ENCODE data around the gene PTAFR.

Gene PTAFR

DNA sequence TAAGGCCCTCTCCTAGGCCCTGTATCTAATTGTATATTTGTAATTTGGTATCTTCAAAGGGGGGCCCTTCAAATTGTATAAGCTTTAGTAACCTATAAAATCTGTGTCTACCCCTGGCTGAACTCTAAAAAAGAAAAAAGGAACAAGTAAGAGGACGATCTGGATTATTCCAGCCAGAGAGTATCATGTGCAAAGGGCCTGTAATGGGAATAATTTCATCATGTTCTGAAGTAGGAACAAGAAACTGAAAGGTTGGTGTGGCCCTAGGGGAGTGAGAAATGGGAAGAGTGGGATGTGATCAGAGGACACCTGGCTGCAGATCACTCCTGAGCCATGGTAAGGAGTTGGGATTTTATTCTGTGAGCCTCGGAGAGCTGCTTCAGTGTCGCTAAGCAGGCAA, 14.7 kb downstream of the PTAFR start:
- H4K20me1 ChIP-seq, result no peaks in the 10 kb centered on the region
- no peak overlapping the region for H3K4me3 ChIP-seq
- TF ChIP-seq Cebpa-rat (IDR thresholded peaks at IDR 0.05), result no peak
- H3K36me3 ChIP-seq, result no peaks in the 10 kb centered on the region
- 0 out of 2 replicates have a peak, but pooled peaks cover 7% of the 10 kb centered on the region for H3K9me3 ChIP-seq
- H3K9ac ChIP-seq, result no peak overlapping the region
- no peaks in the 10 kb centered on the region for H3K27me3 ChIP-seq
- H3K4me2 ChIP-seq, result no peak overlapping the region
- no peaks in the 10 kb centered on the region for H3K4me1 ChIP-seq
- H3K27ac ChIP-seq, result no peak overlapping the region

DNA sequence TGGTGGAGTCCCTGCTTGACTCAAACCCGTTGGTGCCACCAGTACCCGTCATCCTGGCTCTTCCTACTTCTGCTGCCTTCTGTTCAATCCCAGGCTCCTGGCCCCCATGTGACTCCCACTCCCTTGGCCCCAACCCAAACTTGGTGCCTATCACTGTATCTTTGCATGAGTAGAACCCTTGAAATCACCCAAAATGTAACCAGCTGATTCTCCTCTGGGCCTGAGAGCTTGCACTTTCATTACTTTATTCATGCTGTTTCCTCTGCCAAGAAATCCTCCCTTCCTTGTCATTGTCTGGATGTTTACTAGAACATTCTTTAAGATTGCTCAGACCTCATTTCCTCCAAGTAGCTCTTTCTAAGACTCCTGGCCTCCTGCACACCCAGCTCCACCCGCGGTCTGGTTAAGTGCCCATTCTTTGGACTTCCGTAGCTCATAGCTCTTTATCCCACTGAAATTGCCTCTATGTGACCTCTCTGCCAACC, 15.7 kb downstream of the PTAFR start:
- Histone ChIP-seq H4K20me1 (no peaks in the 10 kb centered on the region), H3K9ac (no peak overlapping the region), H3K27ac (no peak overlapping the region), H3K27me3 (no peaks in the 10 kb centered on the region), H3K4me3 (no peak overlapping the region), H3K4me2 (no peak overlapping the region), H3K9me3 (0 out of 2 replicates have a peak, but pooled peaks cover 2% of the 10 kb centered on the region), H3K4me1 (no peaks in the 10 kb centered on the region), H3K36me3 (no peaks in the 10 kb centered on the region)
- TF ChIP-seq Cebpa-rat (IDR thresholded peaks at IDR 0.05), result no peak

DNA sequence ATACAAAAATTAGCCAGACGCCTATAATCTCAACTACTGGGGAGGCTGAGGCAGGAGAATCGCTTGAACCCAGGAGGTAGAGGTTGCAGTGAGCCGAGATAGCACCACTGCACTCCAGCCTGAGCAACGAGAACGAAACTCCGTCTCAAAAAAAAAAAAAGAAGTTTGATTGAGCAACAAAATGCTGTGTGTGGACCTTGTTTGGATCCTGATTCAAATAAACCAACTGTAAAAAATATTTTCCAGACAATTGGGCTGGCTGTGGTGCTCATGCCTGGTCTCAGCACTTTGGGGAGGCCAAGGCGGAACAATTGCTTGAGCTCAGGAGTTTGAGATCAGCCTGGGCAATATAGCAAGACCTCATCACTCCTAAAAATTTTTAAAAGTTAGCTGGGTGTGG, 16.8 kb downstream of the PTAFR start:
- H3K27ac ChIP-seq, result no peak overlapping the region
- H3K27me3 ChIP-seq, result no peaks in the 10 kb centered on the region
- no peaks in the 10 kb centered on the region for H4K20me1 ChIP-seq
- no peak overlapping the region for H3K4me3 ChIP-seq
- TF ChIP-seq Cebpa-rat (IDR thresholded peaks at IDR 0.05), result no peak
- H3K9me3 ChIP-seq, result no peaks in the 10 kb centered on the region
- H3K4me1 ChIP-seq, result no peaks in the 10 kb centered on the region
- no peak overlapping the region for H3K9ac ChIP-seq
- H3K4me2 ChIP-seq, result no peak overlapping the region
- no peaks in the 10 kb centered on the region for H3K36me3 ChIP-seq

DNA sequence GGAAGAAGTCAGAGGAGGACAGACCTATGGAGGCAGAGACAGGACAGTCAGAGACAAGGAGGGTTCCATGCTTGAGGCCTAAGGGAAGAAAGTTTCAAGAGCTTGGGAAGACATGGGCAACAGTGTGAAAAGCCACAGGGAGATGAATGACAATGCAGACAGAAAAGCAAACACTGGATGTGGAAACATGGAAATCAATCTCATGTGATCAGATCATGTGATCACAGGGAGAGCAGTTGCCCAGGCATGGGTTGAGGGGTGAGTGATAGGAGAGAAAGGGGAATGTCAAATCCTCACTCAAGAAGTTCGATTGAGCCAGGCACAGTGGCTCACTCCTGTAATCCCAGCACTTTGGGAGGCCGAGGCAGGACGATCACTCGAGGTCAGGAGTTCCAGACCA, 17.2 kb downstream of the PTAFR start:
- no peak overlapping the region for H3K27ac ChIP-seq
- no peaks in the 10 kb centered on the region for H3K9me3 ChIP-seq
- no peak overlapping the region for H3K4me3 ChIP-seq
- no peak for TF ChIP-seq Cebpa-rat (IDR thresholded peaks at IDR 0.05)
- no peaks in the 10 kb centered on the region for H3K27me3 ChIP-seq
- H3K4me2 ChIP-seq, result no peak overlapping the region
- no peaks in the 10 kb centered on the region for H3K4me1 ChIP-seq
- no peak overlapping the region for H3K9ac ChIP-seq
- no peaks in the 10 kb centered on the region for H4K20me1 ChIP-seq
- H3K36me3 ChIP-seq, result no peaks in the 10 kb centered on the region

GRCh38 chr1:28157894-28158293, 18.6 kb downstream of the PTAFR start:
- Histone ChIP-seq H3K4me2 (no peak overlapping the region), H3K36me3 (no peaks in the 10 kb centered on the region), H3K9ac (no peak overlapping the region), H4K20me1 (no peaks in the 10 kb centered on the region), H3K27me3 (no peaks in the 10 kb centered on the region), H3K4me1 (no peaks in the 10 kb centered on the region), H3K27ac (no peak overlapping the region), H3K4me3 (no peak overlapping the region), H3K9me3 (no peaks in the 10 kb centered on the region)
- no peak for TF ChIP-seq Cebpa-rat (IDR thresholded peaks at IDR 0.05)

DNA sequence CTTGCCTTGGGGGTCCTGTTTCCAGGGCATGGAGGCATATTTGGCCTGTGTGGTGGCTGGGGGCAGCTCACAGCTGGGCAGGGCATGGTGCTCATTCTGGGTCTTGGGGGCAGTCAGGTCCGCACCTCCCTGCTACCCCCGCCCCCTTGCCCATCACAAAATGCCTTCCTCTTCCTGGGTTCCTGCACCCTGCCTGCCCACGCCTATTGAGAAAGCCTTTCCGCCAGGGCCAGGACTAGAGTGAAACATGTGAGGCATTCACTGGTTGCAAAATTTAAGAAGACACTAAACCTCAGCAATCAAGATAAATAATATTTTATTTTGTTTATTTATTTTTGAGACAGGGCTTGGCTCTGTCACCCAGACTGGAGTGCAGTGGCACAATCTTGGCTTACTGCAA, 19.7 kb downstream of the PTAFR start:
- Histone ChIP-seq H4K20me1 (no peaks in the 10 kb centered on the region), H3K36me3 (no peaks in the 10 kb centered on the region), H3K9ac (no peak overlapping the region)

GRCh38 chr1:28155628-28156027, 20.9 kb downstream of the PTAFR start:
- H3K4me2 ChIP-seq, result no peak overlapping the region
- peaks cover under 1% of the 10 kb centered on the region; the same call in 1 of the 2 replicates for H3K9me3 ChIP-seq
- H3K4me3 ChIP-seq, result no peak overlapping the region
- H3K27ac ChIP-seq, result no peak overlapping the region
- peaks cover 6% of the 10 kb centered on the region; the same call in 1 of the 2 replicates for H3K4me1 ChIP-seq
- no peaks in the 10 kb centered on the region for H3K36me3 ChIP-seq
- no peak for TF ChIP-seq Cebpa-rat (IDR thresholded peaks at IDR 0.05)
- H3K27me3 ChIP-seq, result no peaks in the 10 kb centered on the region
- H4K20me1 ChIP-seq, result no peaks in the 10 kb centered on the region
- no peak overlapping the region for H3K9ac ChIP-seq

More for the DNA sequence above, 19.7 kb downstream of the PTAFR start:
- Histone ChIP-seq H3K27me3 (no peaks in the 10 kb centered on the region), H3K9me3 (no peaks in the 10 kb centered on the region), H3K27ac (no peak overlapping the region), H3K4me1 (peaks cover 1% of the 10 kb centered on the region; the same call in 1 of the 2 replicates), H3K4me2 (no peak overlapping the region), H3K4me3 (no peak overlapping the region)
- TF ChIP-seq Cebpa-rat (IDR thresholded peaks at IDR 0.05), result no peak

- Histone ChIP-seq H3K27me3 (no peaks in the 10 kb centered on the region), H3K27ac (no peak overlapping the region), H3K9me3 (peaks cover 7% of the 10 kb centered on the region; the same call in 1 of the 2 replicates), H3K4me3 (no peak overlapping the region), H3K9ac (no peak overlapping the region), H4K20me1 (no peaks in the 10 kb centered on the region), H3K36me3 (no peaks in the 10 kb centered on the region), H3K4me2 (no peak overlapping the region), H3K4me1 (peaks cover 6% of the 10 kb centered on the region; the same call in 1 of the 2 replicates)
- TF ChIP-seq Cebpa-rat (IDR thresholded peaks at IDR 0.05), result no peak
Measured at GRCh38 chr1:28154078-28154594, 22.4 kb downstream of the PTAFR start.

- TF ChIP-seq Cebpa-rat (IDR thresholded peaks at IDR 0.05), result no peak
- Histone ChIP-seq H3K4me1 (peaks cover 38% of the 10 kb centered on the region), H3K4me3 (no peak overlapping the region), H3K27ac (no peak overlapping the region), H3K27me3 (no peaks in the 10 kb centered on the region), H3K9me3 (peaks cover 7% of the 10 kb centered on the region; the same call in 1 of the 2 replicates), H3K9ac (no peak overlapping the region), H3K4me2 (no peak overlapping the region), H3K36me3 (no peaks in the 10 kb centered on the region), H4K20me1 (no peaks in the 10 kb centered on the region)
Measured at GRCh38 chr1:28150125-28150780, 26.2 kb downstream of the PTAFR start.

GRCh38 chr1:28148880-28149195, 27.7 kb downstream of the PTAFR start:
- no peak overlapping the region for H3K4me2 ChIP-seq
- H3K4me1 ChIP-seq, result peaks cover 49% of the 10 kb centered on the region
- no peak overlapping the region for H3K9ac ChIP-seq
- no peak overlapping the region for H3K4me3 ChIP-seq
- TF ChIP-seq Cebpa-rat (IDR thresholded peaks at IDR 0.05), result no peak
- no peaks in the 10 kb centered on the region for H3K27me3 ChIP-seq
- H3K27ac ChIP-seq, result no peak overlapping the region
- no peaks in the 10 kb centered on the region for H4K20me1 ChIP-seq
- peaks cover 7% of the 10 kb centered on the region; the same call in 1 of the 2 replicates for H3K9me3 ChIP-seq
- no peaks in the 10 kb centered on the region for H3K36me3 ChIP-seq
